HepG2 (cell line): ENCODE data around the gene POP5. TPM values are rescaled to one million over a fixed set of nuclear protein-coding genes. Genes with fewer than 3 reads are reported as not detected.
A peak's percentile ranks its signal among the peaks of the same experiment; 100 is the strongest.

Source experiments
- ATAC-seq: fragments of 200-7000 bp; cut with Tn5 transposase; 3 replicates; pipeline ENCODE4 v1.9.1; 2020; ENCODE audit warnings: mild to moderate bottlenecking, moderate library complexity
- BruUV-seq: library from RNA; stranded (reverse); fragments of 400-500 nt; replicated peaks from 2 replicates; lab custom pipeline; 2021; lab: Mats Ljungman, UMichigan
- CTCF ChIA-PET: fragments of 300-600 bp; formaldehyde crosslinking; extraction: SDS; loops from one replicate; lab custom pipeline; 2021; ENCODE audit warnings: low total read pairs, inconsistent platforms, low intra/inter-chr PET ratio; lab: Yijun Ruan, JAX
- POLR2A ChIA-PET: fragments of 350-600 bp; sonication (Branson Sonifier 250); formaldehyde crosslinking; loops from one replicate; lab custom pipeline; 2020; ENCODE audit warnings: antibody characterized with exemption, inconsistent platforms; lab: Yijun Ruan, JAX
- DNase-seq: peaks from one replicate; pipeline ENCODE4 v3.0.0-alpha.2; 2015; ENCODE audit warnings: low spot score
- FAIRE-seq: peaks from 3 replicates; lab custom pipeline; 2011; peaks lifted over from hg19 to GRCh38; lab: Jason Lieb, UNC
- H2AFZ ChIP-seq: one replicate; pipeline ENCODE4 v1.6.1; 2011; ENCODE audit warnings: low read length, inconsistent platforms
- H3K27ac ChIP-seq: fragments of 300-600 bp; 3 replicates; pipeline ENCODE4 v1.8.0; 2011; ENCODE audit warnings: mixed run types, mild to moderate bottlenecking, mixed read lengths, low read length, inconsistent platforms; ENCODE audit not compliant: insufficient read depth; ENCODE audit errors: extremely low read length
- H3K27me3 ChIP-seq, 2 experiments: fragments of 200-600 bp in 1 of 2; 2 replicates in 1 of 2; 3 replicates in 1 of 2; pipeline versions ENCODE4 v1.6.0 to v1.8.0; 2011; ENCODE audit warnings: low read length in 2 of 2, mild to moderate bottlenecking in 2 of 2, moderate library complexity in 2 of 2, inconsistent platforms in 1 of 2; ENCODE audit not compliant: insufficient read depth in 2 of 2, control insufficient read depth in 1 of 2
- H3K36me3 ChIP-seq, 2 experiments: fragments of 200-600 bp in 1 of 2; replicated peaks in 1 of 2; 2 replicates in 1 of 2; 3 replicates in 1 of 2; pipeline versions ENCODE4 v1.5.1 to v1.8.0; 2011; ENCODE audit warnings: low read length in 2 of 2, inconsistent platforms in 1 of 2; ENCODE audit not compliant: insufficient read depth in 2 of 2, control insufficient read depth in 1 of 2
- H3K4me1 ChIP-seq: 2 replicates; pipeline ENCODE4 v1.5.1; 2012; ENCODE audit warnings: low read length, inconsistent platforms; ENCODE audit not compliant: insufficient read depth
- H3K4me2 ChIP-seq: 2 replicates; pipeline ENCODE4 v1.6.0; 2011; ENCODE audit warnings: low read depth, low read length, inconsistent platforms
- H3K4me3 ChIP-seq, 3 experiments: fragments of 200-600 bp in 1 of 3; sonication (generic), shearing (Covaris generic) in 1 of 3; replicated peaks in 1 of 3; 2 replicates each; pipeline ENCODE4 v1.5.1; 2011 to 2016; ENCODE audit warnings: low read length in 3 of 3, inconsistent platforms in 2 of 3, low read depth in 2 of 3, mild to moderate bottlenecking in 2 of 3, control low read depth in 1 of 3, mixed read lengths in 1 of 3; ENCODE audit not compliant: insufficient read depth in 1 of 3
- H3K79me2 ChIP-seq: one replicate; pipeline ENCODE4 v1.6.1; 2011; ENCODE audit warnings: low read length, inconsistent platforms; ENCODE audit not compliant: insufficient read depth
- H3K9ac ChIP-seq: 2 replicates; pipeline ENCODE4 v1.6.0; 2011; ENCODE audit warnings: mild to moderate bottlenecking, low read depth, low read length, inconsistent platforms; ENCODE audit not compliant: insufficient read depth
- H3K9me3 ChIP-seq: 2 replicates; pipeline ENCODE4 v1.5.1; 2012; ENCODE audit warnings: mild to moderate bottlenecking, low read length
- H4K20me1 ChIP-seq: 2 replicates; pipeline ENCODE4 v1.6.0; 2011; ENCODE audit warnings: inconsistent platforms, mild to moderate bottlenecking, low read length, moderate library complexity; ENCODE audit not compliant: insufficient read depth
- ARNT ChIP-seq: fragments of 450-650 bp; IDR thresholded peaks from 2 replicates; pipeline ENCODE4 v1.6.1; 2017
- CTCF ChIP-seq: sonication (generic); formaldehyde crosslinking; IDR thresholded peaks from 2 replicates; pipeline ENCODE4 v1.5.0; 2020; ENCODE audit warnings: mild to moderate bottlenecking, missing genetic modification reagents, moderate library complexity
- GABPA ChIP-seq, 2 experiments: IDR thresholded peaks; 2 replicates each; pipeline ENCODE4 v1.6.1; 2011 to 2016; ENCODE audit warnings: low read depth in 2 of 2, low read length in 1 of 2, missing biosample characterization in 1 of 2, missing genetic modification characterization in 1 of 2
- HNRNPH1 ChIP-seq: fragments of 200-400 bp; formaldehyde crosslinking; optimal IDR thresholded peaks from 2 replicates; pipeline ENCODE3; 2017; ENCODE audit warnings: mild to moderate bottlenecking, low read depth, low read length
- HOXA7 ChIP-seq: sonication (generic); formaldehyde crosslinking; IDR thresholded peaks from 2 replicates; pipeline ENCODE4 v1.8.1; 2022; ENCODE audit warnings: mild to moderate bottlenecking, missing genetic modification reagents, moderate library complexity
- MXD3 ChIP-seq: IDR thresholded peaks from 2 replicates; pipeline ENCODE4 v1.6.1; 2016; ENCODE audit warnings: mild to moderate bottlenecking, missing biosample characterization, missing genetic modification reagents
- PLSCR1 ChIP-seq: sonication (generic); formaldehyde crosslinking; IDR thresholded peaks from 2 replicates; pipeline ENCODE4 v1.5.0; 2020; ENCODE audit warnings: missing genetic modification reagents, mild to moderate bottlenecking, borderline replicate concordance
- PPARG ChIP-seq: conservative IDR thresholded peaks from 2 replicates; pipeline ENCODE4 v1.6.1; 2016; ENCODE audit warnings: missing biosample characterization, missing genetic modification reagents
- RAD21 ChIP-seq: fragments of 450-650 bp; formaldehyde crosslinking; IDR thresholded peaks from 2 replicates; pipeline ENCODE4 v1.5.0; 2020; ENCODE audit warnings: mild to moderate bottlenecking
- TEF ChIP-seq: sonication (generic); formaldehyde crosslinking; IDR thresholded peaks from 2 replicates; pipeline ENCODE4 v1.5.0; 2020; ENCODE audit warnings: missing genetic modification reagents
- ZBTB3 ChIP-seq: sonication (generic); formaldehyde crosslinking; IDR thresholded peaks from 2 replicates; pipeline ENCODE4 v1.4.0; 2020; ENCODE audit warnings: low read depth, mild to moderate bottlenecking, moderate library complexity, missing genetic modification reagents, borderline replicate concordance
- ZC3H13 ChIP-seq: sonication (generic); formaldehyde crosslinking; IDR thresholded peaks from 2 replicates; pipeline ENCODE4 v1.8.1; 2023; ENCODE audit warnings: mild to moderate bottlenecking, missing genetic modification reagents, moderate library complexity
- ZGPAT ChIP-seq: IDR thresholded peaks from 2 replicates; pipeline ENCODE4 v1.6.1; 2016; ENCODE audit warnings: mild to moderate bottlenecking
- ZNF224 ChIP-seq: sonication (generic); formaldehyde crosslinking; IDR thresholded peaks from 2 replicates; pipeline ENCODE4 v1.5.0; 2020; ENCODE audit warnings: mild to moderate bottlenecking, missing genetic modification reagents
- ZNF263 ChIP-seq: sonication (generic); formaldehyde crosslinking; IDR thresholded peaks from 2 replicates; pipeline ENCODE4 v1.4.0; 2020; ENCODE audit warnings: missing genetic modification reagents
- ZNF563 ChIP-seq: sonication (generic); formaldehyde crosslinking; IDR thresholded peaks from 2 replicates; pipeline ENCODE4 v1.8.0; 2022; ENCODE audit warnings: mild to moderate bottlenecking, moderate library complexity, missing genetic modification reagents
- ZNF777 ChIP-seq: sonication (generic); formaldehyde crosslinking; IDR thresholded peaks from 2 replicates; pipeline ENCODE4 v1.4.0; 2020; ENCODE audit warnings: missing genetic modification reagents
- whole genome bisulfite sequencing: methylation state at CpG from one replicate; pipeline ENCODE4 v1.1.6; 2017; ENCODE audit warnings: low lambda C conversion rate; 5-methylcytosine and 5-hydroxymethylcytosine counted together
- in situ Hi-C: cut with HindIII; loops from 2 replicates; pipeline ENCODE4 v1.10.0; 2017; ENCODE audit warnings: low pct_unique_long_range_greater_than_20kb; ENCODE audit not compliant: extremely low pct_ligation_motif_present
- intact Hi-C: fragments of 100-400 bp; cut with micrococcal nuclease; formaldehyde crosslinking; loops from one replicate; pipeline ENCODE4 v1.10.0; 2022; ENCODE audit not compliant: unreplicated experiment
- polyA plus RNA-seq, 8 experiments: library from polyadenylated mRNA; depleted of rRNA in 3 of 8; stranded (reverse) in 7 of 8; unstranded in 1 of 8; fragments of >200 nt; fragmentation: Illumina TruSeq in 4 of 8; extraction: Trizol in 4 of 8; gene quantifications; 2 replicates each; pipeline versions ENCODE4 v1.2.1 to v1.2.3, GENCODE V29; 2011 to 2016; ENCODE audit warnings: low read depth in 4 of 8, missing spikeins in 1 of 8, mixed read lengths in 1 of 8; ENCODE audit not compliant: insufficient read depth in 1 of 8
- total RNA-seq, 5 experiments: library from RNA; depleted of rRNA; stranded (reverse); fragments of >200 nt; fragmentation: Illumina TruSeq; extraction: Trizol; gene quantifications; 2 replicates each; pipeline ENCODE4 v1.2.3, GENCODE V29; 2016; ENCODE audit warnings: low read depth in 1 of 5

POP5 gene
- total and polyA plus RNA-seq, 2 of the 13 experiments (the other 11 are each of a cell fraction or from before 2014, with no cell fraction given), result 45.6 to 61.3 TPM

- no peak for TF ChIP-seq PLSCR1
- no peak for TF ChIP-seq GABPA (IDR thresholded peaks at IDR 0.05; ENCODE audit: low read depth, low read length)
- TF ChIP-seq GABPA (CRISPR knock-in tag; IDR thresholded peaks at IDR 0.05; ENCODE audit: low read depth), result no peak
- TF ChIP-seq ZBTB3 (CRISPR knock-in tag), result no peak
- TF ChIP-seq ZGPAT (CRISPR knock-in tag), result no peak
- TF ChIP-seq HNRNPH1, result no peak
Measured at GRCh38 chr12:120586206-120586605, 5.0 kb upstream of the POP5 start (continued).

- no peaks in the 10 kb centered on the region for H3K79me2 ChIP-seq
- no TSS peak for BruUV-seq
- 2% methylated on average over 6 of the region's 65 CpGs for WGBS
- peak; percentile 28 for ATAC-seq
- H2AFZ ChIP-seq, result no peak overlapping the region
- no peaks in the 10 kb centered on the region for H3K9me3 ChIP-seq
- DNase-seq, result no peak
- H3K4me3 ChIP-seq, result peak overlapping the region; percentile 35 to 71 (median 64)
- intact Hi-C loops, result loop anchor here (5.0 kb wide), 1 partner anchor 388 kb away; no protein-coding TSS in a partner anchor
- in situ Hi-C loops, result loop anchor here (5.0 kb wide), 2 partner anchors 68 to 128 kb away; partner anchors contain the start of gene UNC119B
- H3K4me2 ChIP-seq, result peak overlapping the region; percentile 79
- POLR2A ChIA-PET, result no interaction called here
- CTCF ChIA-PET, result interaction anchor here (1.5 to 2.3 kb wide), 3 partner anchors 62 to 129 kb away, joined by 6 to 21 read pairs (median 18); no protein-coding TSS in a partner anchor
- H3K27me3 ChIP-seq, result peaks cover 2 to 18% of the 10 kb centered on the region in 2 experiments; a peak in 4 of 5 replicates
- H3K27ac ChIP-seq, result no peak overlapping the region
- no peak for FAIRE-seq
- peaks cover 36% of the 10 kb centered on the region for H3K4me1 ChIP-seq
- peak overlapping the region; percentile 40; the same call in 1 of the 2 replicates for H3K9ac ChIP-seq
- peaks cover 0 to 2% of the 10 kb centered on the region in 2 experiments; a peak in 2 of 5 replicates for H3K36me3 ChIP-seq
- no peaks in the 10 kb centered on the region for H4K20me1 ChIP-seq
- no peak for TF ChIP-seq ZNF224
- peak; percentile 29; the same call in 1 of the 2 replicates for TF ChIP-seq MXD3
- no peak for TF ChIP-seq ARNT
- no peak for TF ChIP-seq PPARG
- peak; percentile 32; the same call in 1 of the 2 replicates for TF ChIP-seq CTCF (CRISPR knock-in tag)
- no peak for TF ChIP-seq TEF (CRISPR knock-in tag)
- TF ChIP-seq RAD21 (CRISPR knock-in tag), result 0 out of 2 replicates have a peak, but pooled peaks have one; percentile 31
- 0 out of 2 replicates have a peak, but pooled peaks have one; percentile 26 for TF ChIP-seq ZNF563 (CRISPR knock-in tag)
- 0 out of 2 replicates have a peak, but pooled peaks have one; percentile 18 for TF ChIP-seq ZNF263 (CRISPR knock-in tag)
- TF ChIP-seq HOXA7, result no peak
- no peak for TF ChIP-seq ZC3H13 (CRISPR knock-in tag)
- TF ChIP-seq ZNF777, result peak; percentile 79
Measured at GRCh38 chr12:120584343-120585149, 3.3 kb upstream of the POP5 start.
